HepG2 (cell line): ENCODE results near the gene SAMD9.

Experiments
- HCFC1 ChIP-seq: fragments of 150-350 bp; IDR thresholded peaks from 2 replicates; pipeline ENCODE4 v1.6.1; 2014; ENCODE audit warnings: low read depth, low read length
- LCORL ChIP-seq, 2 experiments: fragments of 450-650 bp in 1 of 2; sonication (generic) in 1 of 2; formaldehyde crosslinking in 1 of 2; IDR thresholded peaks; 2 replicates each; pipeline versions ENCODE4 v1.5.0 to v1.6.1; 2017 to 2020; ENCODE audit warnings: antibody characterized with exemption in 1 of 2, missing genetic modification reagents in 1 of 2

GRCh38 chr7:93156884-93157283 lies 39.1 kb upstream of the SAMD9 start:
- no peak for TF ChIP-seq LCORL (IDR thresholded peaks at IDR 0.05)
- no peak for TF ChIP-seq LCORL (CRISPR knock-in tag; IDR thresholded peaks at IDR 0.05)
- TF ChIP-seq HCFC1, result no peak
